Endothelial cell of umbilical vein (primary cell): ENCODE results near the gene POGZ.

ENCODE experiments used
- CTCF ChIP-seq, 2 donors: IDR thresholded peaks; 1 replicate in 1 of 2; 2 replicates in 1 of 2; pipeline ENCODE4 v1.5.1; 2011; ENCODE audit warnings: low read length in 2 of 2, mild to moderate bottlenecking in 2 of 2, moderate library complexity in 2 of 2, control low read depth in 1 of 2, inconsistent platforms in 1 of 2, low read depth in 1 of 2; ENCODE audit not compliant: insufficient read depth in 1 of 2; ENCODE audit errors: extremely low read depth in 1 of 2
- POLR2AphosphoS5 ChIP-seq: IDR thresholded peaks from 2 replicates; pipeline ENCODE4 v1.6.1; 2012; ENCODE audit warnings: low read depth, mild to moderate bottlenecking, control low read depth, low read length, moderate library complexity; ENCODE audit not compliant: insufficient read depth

- TF ChIP-seq POLR2AphosphoS5, result no peak
- no peak for TF ChIP-seq CTCF (IDR thresholded peaks at IDR 0.05; ENCODE audit: extremely low read depth in 1 of 2, insufficient read depth in 1 of 2, low read depth in 1 of 2, low read length in 2 of 2)
Observed at GRCh38 chr1:151370211-151370911, 88.9 kb downstream of the POGZ start.
